CD4-positive, alpha-beta memory T cell (primary cell): Measurements from ENCODE around the gene BSN. TPM values are rescaled to one million over a fixed set of nuclear protein-coding genes. Genes with fewer than 3 reads are reported as not detected.

ENCODE experiments used
- CTCF ChIA-PET: fragments of 350-600 bp; sonication (Branson Sonifier 250); formaldehyde crosslinking; loops from one replicate; lab custom pipeline; 2021; ENCODE audit warnings: inconsistent platforms; ENCODE audit not compliant: partially characterized antibody; lab: Charles Lee
- POLR2A ChIA-PET: fragments of 350-600 bp; sonication (Branson Sonifier 250); formaldehyde crosslinking; loops from one replicate; lab custom pipeline; 2021; ENCODE audit not compliant: partially characterized antibody; lab: Charles Lee
- DNase-seq, 5 donors: peaks; one replicate each; pipeline versions ENCODE4 v3.0.0 to v3.0.0-alpha.2; 2020 to 2022; ENCODE audit warnings: mixed read lengths in 1 of 5
- H3K27ac ChIP-seq: one replicate; pipeline ENCODE4 v1.7.0; 2013; ENCODE audit warnings: low read depth, low read length
- H3K27me3 ChIP-seq: 2 replicates; pipeline ENCODE4 v1.7.0; 2013; ENCODE audit warnings: mild to moderate bottlenecking, low read length, moderate library complexity; ENCODE audit not compliant: insufficient read depth
- H3K36me3 ChIP-seq: 2 replicates; pipeline ENCODE4 v1.7.0; 2013; ENCODE audit warnings: mild to moderate bottlenecking, low read length, moderate library complexity; ENCODE audit not compliant: insufficient read depth
- H3K4me1 ChIP-seq: 2 replicates; pipeline ENCODE4 v1.7.0; 2013; ENCODE audit warnings: mild to moderate bottlenecking, low read length, moderate library complexity; ENCODE audit not compliant: insufficient read depth
- H3K4me3 ChIP-seq, 2 donors: one replicate each; pipeline ENCODE4 v1.7.0; 2013; ENCODE audit warnings: low read length in 2 of 2, mild to moderate bottlenecking in 1 of 2
- H3K9me3 ChIP-seq, 2 donors: one replicate each; pipeline ENCODE4 v1.7.0; 2013; ENCODE audit warnings: low read length in 2 of 2, control low read depth in 1 of 2; ENCODE audit not compliant: control insufficient read depth in 1 of 2
- H3K27ac Mint-ChIP-seq, 7 donors: one replicate each; pipeline ENCODE4 v1.8.0; 2020 to 2021; ENCODE audit warnings: mixed read lengths in 7 of 7, mild to moderate bottlenecking in 6 of 7, inconsistent platforms in 3 of 7, moderate library complexity in 3 of 7
- H3K27me3 Mint-ChIP-seq, 2 donors: one replicate each; pipeline ENCODE4 v1.8.0; 2020 to 2021; ENCODE audit warnings: mixed read lengths in 2 of 2
- H3K36me3 Mint-ChIP-seq, 2 donors: one replicate each; pipeline ENCODE4 v1.8.0; 2020 to 2021; ENCODE audit warnings: mixed read lengths in 2 of 2, inconsistent platforms in 1 of 2, mild to moderate bottlenecking in 1 of 2
- H3K4me1 Mint-ChIP-seq, 4 donors: one replicate each; pipeline ENCODE4 v1.8.0; 2020 to 2021; ENCODE audit warnings: mixed read lengths in 4 of 4, mild to moderate bottlenecking in 1 of 4
- H3K4me3 Mint-ChIP-seq, 8 donors: one replicate each; pipeline ENCODE4 v1.8.0; 2020 to 2021; ENCODE audit warnings: mixed read lengths in 8 of 8, mild to moderate bottlenecking in 7 of 8, moderate library complexity in 6 of 8, inconsistent platforms in 3 of 8
- H3K9me3 Mint-ChIP-seq, 8 donors: one replicate each; pipeline ENCODE4 v1.8.0; 2020 to 2021; ENCODE audit warnings: mixed read lengths in 8 of 8, mild to moderate bottlenecking in 5 of 8, inconsistent platforms in 3 of 8, moderate library complexity in 1 of 8
- intact Hi-C: fragments of 100-400 bp; cut with micrococcal nuclease; formaldehyde crosslinking; loops from one replicate; pipeline ENCODE4 v1.15.1; 2023
- polyA plus RNA-seq, 2 donors: library from polyadenylated mRNA; unstranded; fragments of 300-500 nt; fragmentation: Illumina TruSeq; gene quantifications; one replicate each; pipeline ENCODE4 v1.2.3, GENCODE V29; 2021
- total RNA-seq, 2 experiments: library from RNA; stranded (reverse); gene quantifications; one replicate each; pipeline ENCODE4 v1.2.3, GENCODE V29; 2021

BSN gene
- total and polyA plus RNA-seq, 4 experiments from 2014 or later, result 0.01 to 0.15 (median 0.06) TPM; not detected in 1

GRCh38 chr3:49703443-49703927 is 149.2 kb downstream of the BSN start:
- intact Hi-C loops, result no loop called here
- H3K4me1 ChIP-seq, result no peaks in the 10 kb centered on the region
- Mint-ChIP-seq H3K36me3 (peaks cover 3 to 28% of the 10 kb centered on the region in 2 donors), H3K4me1 (peaks cover 0 to 9% (median 5%) of the 10 kb centered on the region in 4 donors), H3K27me3 (no peaks in the 10 kb centered on the region), H3K9me3 (no peaks in the 10 kb centered on the region), H3K27ac (peak overlapping the region in 4 of 7 donors; percentile 41 to 75 (median 66)), H3K4me3 (no peak overlapping the region)
- no peak overlapping the region for H3K27ac ChIP-seq
- CTCF ChIA-PET, result interaction anchor here (1.1 to 4.3 kb wide), 4 partner anchors 15 to 164 kb away, joined by 4 to 23 read pairs (median 8); partner anchors contain the start of gene AMIGO3
- no peak overlapping the region for H3K4me3 ChIP-seq
- no peaks in the 10 kb centered on the region for H3K27me3 ChIP-seq
- DNase-seq, result peak; percentile 66 to 72 (median 68)
- POLR2A ChIA-PET, result no interaction called here
- H3K9me3 ChIP-seq, result no peaks in the 10 kb centered on the region
- peaks cover 12% of the 10 kb centered on the region for H3K36me3 ChIP-seq

- DNase-seq, result peak in 1 of 5 donors; percentile 21
- peaks cover 12% of the 10 kb centered on the region for H3K36me3 ChIP-seq
- no peaks in the 10 kb centered on the region for H3K27me3 ChIP-seq
- intact Hi-C loops, result no loop called here
- Mint-ChIP-seq H3K4me1 (peaks cover 0 to 9% (median 5%) of the 10 kb centered on the region in 4 donors), H3K4me3 (no peak overlapping the region), H3K27me3 (no peaks in the 10 kb centered on the region), H3K36me3 (peaks cover 3 to 29% of the 10 kb centered on the region in 2 donors), H3K9me3 (no peaks in the 10 kb centered on the region), H3K27ac (peak overlapping the region in 4 of 7 donors; percentile 30 to 75 (median 49))
- no peak overlapping the region for H3K27ac ChIP-seq
- no peaks in the 10 kb centered on the region for H3K4me1 ChIP-seq
- CTCF ChIA-PET, result interaction anchor here (1.1 to 4.3 kb wide), 4 partner anchors 15 to 164 kb away, joined by 4 to 23 read pairs (median 8); partner anchors contain the start of gene AMIGO3
- POLR2A ChIA-PET, result no interaction called here
- H3K9me3 ChIP-seq, result no peaks in the 10 kb centered on the region
- no peak overlapping the region for H3K4me3 ChIP-seq
These were observed 149.7 kb downstream of the BSN start for GRCh38 chr3:49703956-49704355.

- Histone ChIP-seq H3K4me3 (no peak overlapping the region), H3K9me3 (no peaks in the 10 kb centered on the region), H3K4me1 (no peaks in the 10 kb centered on the region), H3K27me3 (no peaks in the 10 kb centered on the region), H3K36me3 (peaks cover 12% of the 10 kb centered on the region), H3K27ac (no peak overlapping the region)
- ChIA-PET POLR2A (no interaction called here), CTCF (interaction anchor here (3.7 to 4.3 kb wide), 2 partner anchors 14 to 135 kb away, joined by 9 to 23 read pairs; partner anchors contain the start of gene AMIGO3)
- no peaks in the 10 kb centered on the region for H3K27me3 Mint-ChIP-seq
- DNase-seq, result peak in 1 of 5 donors; percentile 16
- H3K36me3 Mint-ChIP-seq, result peaks cover 3 to 29% of the 10 kb centered on the region in 2 donors
- H3K27ac Mint-ChIP-seq, result peak overlapping the region in 1 of 7 donors; percentile 24
- peaks cover 0 to 9% (median 5%) of the 10 kb centered on the region in 4 donors for H3K4me1 Mint-ChIP-seq
- no peaks in the 10 kb centered on the region for H3K9me3 Mint-ChIP-seq
- no peak overlapping the region for H3K4me3 Mint-ChIP-seq
- intact Hi-C loops, result no loop called here
These were observed 150.4 kb downstream of the BSN start for GRCh38 chr3:49704629-49705028.

GRCh38 chr3:49705390-49705960 is 151.2 kb downstream of the BSN start:
- Histone ChIP-seq H3K4me1 (no peaks in the 10 kb centered on the region), H3K27me3 (no peaks in the 10 kb centered on the region), H3K36me3 (peaks cover 12% of the 10 kb centered on the region), H3K9me3 (no peaks in the 10 kb centered on the region), H3K4me3 (no peak overlapping the region), H3K27ac (no peak overlapping the region)
- intact Hi-C loops, result no loop called here
- H3K27ac Mint-ChIP-seq, result no peak overlapping the region
- ChIA-PET POLR2A (interaction anchor here (1.3 kb wide), 1 partner anchor 12 kb away, joined by 3 read pairs; no protein-coding TSS in a partner anchor), CTCF (interaction anchor here (3.7 kb wide), 1 partner anchor 13 kb away, joined by 9 read pairs; the partner anchor contains the start of gene AMIGO3)
- no peaks in the 10 kb centered on the region for H3K27me3 Mint-ChIP-seq
- no peaks in the 10 kb centered on the region for H3K9me3 Mint-ChIP-seq
- DNase-seq, result peak in 1 of 5 donors; percentile 3
- H3K4me3 Mint-ChIP-seq, result no peak overlapping the region
- peaks cover 0 to 9% (median 5%) of the 10 kb centered on the region in 4 donors for H3K4me1 Mint-ChIP-seq
- H3K36me3 Mint-ChIP-seq, result peaks cover 3 to 25% of the 10 kb centered on the region in 2 donors

DNA sequence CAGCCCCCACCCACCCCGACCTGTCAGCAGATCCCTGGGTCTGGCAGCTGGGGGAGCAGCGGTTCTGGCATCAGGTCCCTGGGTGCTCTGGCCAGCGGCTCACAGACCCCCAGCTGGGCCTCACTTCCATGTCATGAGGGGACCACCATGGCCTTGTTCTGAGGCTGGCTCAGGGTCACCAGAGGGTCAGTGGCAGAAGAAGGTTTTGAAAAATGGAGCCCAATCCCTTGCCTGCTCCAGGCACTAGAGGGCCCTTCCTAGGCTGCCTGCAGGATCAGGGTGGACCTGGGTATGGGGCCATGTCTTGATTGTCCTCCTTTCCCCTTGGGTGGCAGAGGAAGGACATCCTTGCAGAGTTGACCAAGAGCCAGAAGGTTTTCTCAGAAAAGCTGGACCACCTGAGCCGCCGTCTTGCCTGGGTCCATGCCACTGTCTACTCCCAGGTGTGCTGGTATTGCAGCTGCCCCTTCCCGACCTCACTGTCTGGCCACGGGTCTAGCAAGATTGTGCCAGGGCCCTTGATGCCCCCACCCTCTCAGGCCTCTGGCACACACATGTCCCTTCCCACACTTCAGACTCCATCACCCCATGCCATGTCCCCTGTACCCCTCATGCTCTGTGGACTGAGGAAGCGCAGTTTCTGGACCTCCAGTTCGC is 152.3 kb downstream of the BSN start:
- POLR2A ChIA-PET, result interaction anchor here (1.3 kb wide), 1 partner anchor 11 kb away, joined by 3 read pairs; no protein-coding TSS in a partner anchor
- CTCF ChIA-PET, result interaction anchor here (1.3 to 3.7 kb wide), 2 partner anchors 12 to 167 kb away, joined by 3 to 9 read pairs; partner anchors contain the start of gene AMIGO3

DNA sequence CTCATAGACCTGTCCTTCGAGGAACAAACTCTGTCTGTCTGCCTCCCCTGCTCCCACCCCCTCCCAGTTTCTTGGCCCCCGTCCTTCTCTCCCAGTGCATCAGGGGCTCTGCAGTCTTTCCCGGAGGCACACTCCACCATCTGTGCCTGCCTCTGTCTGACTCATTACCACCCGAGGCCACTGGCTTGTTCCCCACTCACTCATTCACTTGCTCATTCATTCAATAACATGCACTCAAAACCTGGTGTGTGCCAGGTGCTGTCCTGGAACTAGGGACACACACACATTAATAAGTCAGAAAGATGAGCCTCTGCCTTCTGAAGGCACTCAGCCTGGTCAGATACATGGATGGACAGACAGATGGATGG is 152.8 kb downstream of the BSN start:
- ChIA-PET CTCF (interaction anchor here (1.3 kb wide), 1 partner anchor 167 kb away, joined by 3 read pairs; no protein-coding TSS in a partner anchor), POLR2A (no interaction called here)
- no peaks in the 10 kb centered on the region for H3K9me3 Mint-ChIP-seq
- intact Hi-C loops, result no loop called here
- peak overlapping the region in 4 of 7 donors; percentile 2 to 84 (median 61) for H3K27ac Mint-ChIP-seq
- no peaks in the 10 kb centered on the region for H3K27me3 ChIP-seq
- peaks cover 3 to 24% of the 10 kb centered on the region in 2 donors for H3K36me3 Mint-ChIP-seq
- H3K4me1 Mint-ChIP-seq, result peaks cover 0 to 14% (median 5%) of the 10 kb centered on the region in 4 donors
- H3K4me1 ChIP-seq, result no peaks in the 10 kb centered on the region
- no peaks in the 10 kb centered on the region for H3K27me3 Mint-ChIP-seq
- H3K36me3 ChIP-seq, result peaks cover 10% of the 10 kb centered on the region
- H3K27ac ChIP-seq, result no peak overlapping the region
- no peaks in the 10 kb centered on the region for H3K9me3 ChIP-seq
- H3K4me3 Mint-ChIP-seq, result no peak overlapping the region
- no peak overlapping the region for H3K4me3 ChIP-seq
- DNase-seq, result peak in 1 of 5 donors; percentile 2

More for the DNA sequence above, 152.3 kb downstream of the BSN start:
- Histone ChIP-seq H3K27me3 (no peaks in the 10 kb centered on the region), H3K4me3 (no peak overlapping the region), H3K4me1 (no peaks in the 10 kb centered on the region), H3K27ac (no peak overlapping the region), H3K36me3 (peaks cover 12% of the 10 kb centered on the region), H3K9me3 (no peaks in the 10 kb centered on the region)
- peak overlapping the region in 2 of 7 donors; percentile 22 to 53 for H3K27ac Mint-ChIP-seq
- intact Hi-C loops, result no loop called here
- no peaks in the 10 kb centered on the region for H3K9me3 Mint-ChIP-seq
- DNase-seq, result peak in 1 of 5 donors; percentile 31
- no peaks in the 10 kb centered on the region for H3K27me3 Mint-ChIP-seq
- H3K4me3 Mint-ChIP-seq, result no peak overlapping the region
- H3K4me1 Mint-ChIP-seq, result peaks cover 0 to 9% (median 5%) of the 10 kb centered on the region in 4 donors
- H3K36me3 Mint-ChIP-seq, result peaks cover 3 to 25% of the 10 kb centered on the region in 2 donors

- CTCF ChIA-PET, result no interaction called here
- Mint-ChIP-seq H3K4me3 (no peak overlapping the region), H3K4me1 (peaks cover 1 to 17% (median 3%) of the 10 kb centered on the region in 4 donors), H3K36me3 (peaks cover 3 to 13% of the 10 kb centered on the region in 2 donors), H3K27ac (peak overlapping the region in 1 of 7 donors; percentile 63), H3K9me3 (no peaks in the 10 kb centered on the region), H3K27me3 (no peaks in the 10 kb centered on the region)
- Histone ChIP-seq H3K4me3 (no peak overlapping the region), H3K9me3 (no peaks in the 10 kb centered on the region), H3K36me3 (peaks cover 4% of the 10 kb centered on the region), H3K4me1 (peaks cover 10% of the 10 kb centered on the region), H3K27ac (no peak overlapping the region), H3K27me3 (no peaks in the 10 kb centered on the region)
- no peak for DNase-seq
- POLR2A ChIA-PET, result no interaction called here
- intact Hi-C loops, result no loop called here
These were observed 155.6 kb downstream of the BSN start for GRCh38 chr3:49709852-49710251.
